ENCODE measurements around the gene PCSK9. TPM values are rescaled to one million over a fixed set of nuclear protein-coding genes. Genes with fewer than 3 reads are reported as not detected.

The PCSK9 gene
- total and polyA plus RNA-seq, 2 experiments from 2014 or later: 77.6 to 327 TPM

- Histone ChIP-seq H2AFZ (no peak overlapping the region), H3K27me3 (ENCODE audit: insufficient read depth) (no peaks in the 10 kb centered on the region), H4K20me1 (replicated peaks; ENCODE audit: insufficient read depth) (peaks cover 16% of the 10 kb centered on the region), H3K4me2 (no peak overlapping the region), H3K27ac (ENCODE audit: low read depth) (no peak overlapping the region), H3K4me3 (no peak overlapping the region), H3F3A (replicated peaks; ENCODE audit: low read depth) (peaks cover 12% of the 10 kb centered on the region; the same call in 1 of the 2 replicates), H3K36me3 (ENCODE audit: insufficient read depth) (peaks cover 54% of the 10 kb centered on the region), H3K9me2 (ENCODE audit: insufficient read depth) (no peaks in the 10 kb centered on the region), H3K4me1 (ENCODE audit: insufficient read depth) (no peaks in the 10 kb centered on the region), H3K79me2 (replicated peaks; ENCODE audit: insufficient read depth) (peaks cover 14% of the 10 kb centered on the region)
- H3K4me3 Mint-ChIP-seq: no peak overlapping the region
- no peaks in the 10 kb centered on the region for H3K4me1 Mint-ChIP-seq
- no peaks in the 10 kb centered on the region for H3K9me3 Mint-ChIP-seq
- no peak for ATAC-seq
- TF ChIP-seq EZH2 (IDR thresholded peaks at IDR 0.05; ENCODE audit: low read depth, unreplicated experiment) (no peak), REST (IDR thresholded peaks at IDR 0.05; ENCODE audit: unreplicated experiment) (no peak), ZNF462 (CRISPR knock-in tag; IDR thresholded peaks at IDR 0.05) (no peak), JUNB (IDR thresholded peaks at IDR 0.05; ENCODE audit: unreplicated experiment) (no peak), POLR2AphosphoS5 (IDR thresholded peaks at IDR 0.05; ENCODE audit: low read depth) (no peak), ZNF331 (CRISPR knock-in tag; IDR thresholded peaks at IDR 0.05; ENCODE audit: low read depth) (no peak), EZH2phosphoT487 (IDR thresholded peaks at IDR 0.05; ENCODE audit: unreplicated experiment) (no peak)
- peaks cover 10% of the 10 kb centered on the region for H3K27me3 Mint-ChIP-seq (ENCODE audit: insufficient read depth, low read depth, poor library complexity)
- DNase-seq (ENCODE audit: low spot score): no peak
- H3K36me3 Mint-ChIP-seq (ENCODE audit: low read depth): peaks cover 33% of the 10 kb centered on the region
- no peak overlapping the region for H3K27ac Mint-ChIP-seq
Measured at GRCh38 chr1:55054396-55054795, 15.0 kb downstream of the PCSK9 start.
